Thyroid gland (tissue), 4 donors: ENCODE data around the gene UBTD1.

Experiments
- CTCF ChIP-seq, 6 experiments: fragments of 200-600 bp in 3 of 6; fragments of 450-650 bp in 3 of 6; sonication (generic) in 3 of 6; IDR thresholded peaks; one replicate each; pipeline ENCODE4 v1.5.1; 2016 to 2019; ENCODE audit warnings: antibody characterized with exemption in 6 of 6, mild to moderate bottlenecking in 2 of 6, inconsistent platforms in 1 of 6, moderate library complexity in 1 of 6
- POLR2A ChIP-seq, 2 donors: fragments of 450-650 bp; IDR thresholded peaks; one replicate each; pipeline ENCODE4 v1.6.1; 2017; ENCODE audit warnings: antibody characterized with exemption in 2 of 2, mild to moderate bottlenecking in 2 of 2, moderate library complexity in 1 of 2

- TF ChIP-seq CTCF (IDR thresholded peaks at IDR 0.05) = no peak
- TF ChIP-seq POLR2A (IDR thresholded peaks at IDR 0.05) = no peak
Measured at GRCh38 chr10:97503406-97503805, 4.7 kb downstream of the UBTD1 start.
